ENCODE data around the gene NEUROG1.
"Not testable (repeated sequence)": the region's sequence is repeated elsewhere in the genome, so short reads cannot be mapped to it uniquely, and the experiment has no call there.

Gene NEUROG1

DNA sequence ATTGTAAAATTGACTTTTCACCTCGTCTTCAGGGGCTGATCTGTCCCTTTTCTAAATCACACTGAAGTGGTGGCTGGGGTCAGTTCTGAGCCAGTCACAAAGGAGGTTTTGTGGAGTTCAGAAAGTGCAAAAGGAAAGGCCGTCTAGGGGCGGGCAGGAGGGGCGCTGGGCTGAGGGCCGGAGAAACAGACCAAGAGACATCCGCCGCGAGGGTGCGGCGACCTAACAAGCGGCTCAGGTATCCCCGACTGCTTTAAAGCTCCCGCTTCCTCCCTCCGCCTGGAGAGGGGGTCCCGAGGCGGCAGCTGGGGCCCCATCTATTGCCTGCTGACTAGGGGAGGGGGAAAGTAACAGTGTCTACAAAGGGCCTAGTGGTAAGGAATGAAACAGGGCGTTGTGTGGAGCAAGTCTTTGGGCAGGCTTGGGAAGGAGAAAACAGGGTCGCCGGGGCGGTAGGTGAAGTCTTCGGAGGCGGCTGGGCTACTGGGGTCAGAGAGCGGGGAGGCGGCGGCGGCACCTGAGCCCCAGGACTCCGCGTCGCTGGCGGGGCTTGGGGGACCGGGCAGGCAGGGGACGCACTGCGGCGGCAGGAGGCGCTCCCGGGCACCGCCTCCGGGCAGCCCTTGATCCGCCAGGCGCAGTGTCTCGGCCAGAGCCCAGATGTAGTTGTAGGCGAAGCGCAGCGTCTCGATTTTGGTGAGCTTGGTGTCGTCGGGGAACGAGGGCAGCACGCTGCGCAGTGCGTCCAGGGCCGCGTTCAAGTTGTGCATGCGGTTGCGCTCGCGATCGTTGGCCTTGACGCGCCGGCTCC lies 950 bp downstream of the NEUROG1 start:
- no peak for DNase-seq

DNA sequence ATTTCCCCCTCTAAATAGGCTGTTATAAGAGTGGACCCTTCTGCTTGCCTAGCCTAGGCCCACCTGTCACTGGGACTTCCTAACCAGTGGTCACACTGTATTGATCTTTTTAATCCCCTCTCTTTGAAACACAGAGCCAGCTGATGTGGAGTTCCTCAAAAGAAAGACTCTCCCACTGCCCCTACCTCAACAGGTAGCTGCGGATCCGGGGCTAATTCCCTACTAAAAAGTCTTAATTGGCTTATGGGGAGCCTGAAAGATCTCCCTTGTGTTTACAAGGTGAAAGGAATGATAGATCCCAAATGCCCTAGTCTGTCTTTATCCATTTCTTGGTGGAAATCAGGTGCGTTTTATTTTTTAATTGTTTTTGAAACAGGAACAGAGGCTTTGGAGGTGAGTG lies 2.0 kb downstream of the NEUROG1 start:
- no peak for DNase-seq

DNA sequence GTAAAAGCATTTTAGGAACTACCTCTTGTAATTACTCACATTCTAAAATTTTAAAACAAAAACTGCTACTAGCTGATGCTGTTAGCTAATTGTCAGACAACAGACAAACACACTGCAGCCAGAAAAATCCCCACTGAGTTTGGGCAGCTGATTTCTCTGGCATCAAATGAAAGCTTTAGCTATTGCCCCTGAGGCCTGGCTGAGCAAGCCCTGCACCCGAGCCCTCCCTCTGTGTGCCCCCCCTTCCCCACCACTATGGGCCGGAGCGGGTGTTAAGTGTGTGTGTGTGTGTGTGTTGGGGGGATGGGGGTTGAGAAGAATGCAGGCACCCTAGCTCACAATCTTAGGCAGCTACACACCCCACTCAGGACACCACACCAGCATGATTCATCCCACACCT lies 2.4 kb downstream of the NEUROG1 start:
- no peak for DNase-seq

DNA sequence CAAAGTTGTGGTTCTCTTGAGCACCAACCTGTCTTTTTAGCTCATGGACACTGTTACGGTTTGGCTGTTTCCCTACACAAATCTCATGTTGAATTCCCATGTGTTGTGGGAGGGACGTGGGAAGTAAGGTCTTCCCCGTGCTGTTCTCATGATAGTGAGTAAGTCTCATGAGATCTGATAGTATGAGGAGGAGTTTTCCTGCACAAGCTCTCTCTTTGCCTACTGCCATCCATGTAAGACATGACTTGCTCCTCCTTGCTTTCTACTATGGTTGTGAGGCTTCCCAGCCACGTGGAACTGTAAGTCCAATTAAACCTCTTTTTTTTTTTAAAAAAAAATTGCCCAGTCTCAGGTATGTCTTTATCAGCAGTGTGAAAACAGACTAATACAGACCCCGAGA lies 6.2 kb downstream of the NEUROG1 start:
- DNase-seq = not testable (repeated sequence)

DNA sequence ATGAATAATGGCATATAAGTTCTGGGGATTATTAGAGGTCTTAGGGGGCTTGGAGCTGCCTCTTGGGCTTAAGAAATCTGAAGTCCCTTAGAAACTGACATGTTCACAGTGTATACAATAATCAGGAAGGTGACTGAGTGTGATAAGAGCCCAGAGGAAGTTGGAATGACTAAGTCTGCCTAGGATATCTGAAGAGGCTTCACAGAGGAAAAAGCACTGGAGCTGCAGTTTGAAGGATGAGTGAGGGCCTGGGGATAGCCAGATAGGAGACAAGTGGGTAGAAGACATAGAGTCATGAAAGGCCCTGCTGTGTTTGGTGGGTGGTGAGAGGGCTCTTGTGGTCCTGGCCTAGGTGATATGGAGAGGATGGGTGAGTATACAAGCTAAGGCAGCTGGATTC lies 8.8 kb downstream of the NEUROG1 start:
- no peak for DNase-seq

DNA sequence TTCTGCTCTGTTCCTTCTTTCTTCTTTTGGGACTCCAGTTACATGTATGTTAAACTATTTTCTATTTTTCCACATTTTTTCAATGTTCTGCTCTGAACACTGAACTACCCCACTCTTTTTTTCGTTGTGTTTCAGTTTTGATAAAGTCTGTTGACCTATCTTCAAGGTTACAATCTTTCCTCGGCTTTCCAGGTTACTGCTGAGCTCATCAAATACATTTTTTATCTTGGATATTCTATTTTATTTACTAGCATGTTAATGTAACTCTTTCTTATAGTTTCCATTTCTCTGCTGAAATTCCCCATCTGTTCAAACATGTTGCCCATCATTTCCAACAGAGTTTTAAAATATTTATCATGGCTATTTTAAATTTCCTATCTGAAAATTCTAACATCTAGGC lies 13.8 kb downstream of the NEUROG1 start:
- DNase-seq = no peak

DNA sequence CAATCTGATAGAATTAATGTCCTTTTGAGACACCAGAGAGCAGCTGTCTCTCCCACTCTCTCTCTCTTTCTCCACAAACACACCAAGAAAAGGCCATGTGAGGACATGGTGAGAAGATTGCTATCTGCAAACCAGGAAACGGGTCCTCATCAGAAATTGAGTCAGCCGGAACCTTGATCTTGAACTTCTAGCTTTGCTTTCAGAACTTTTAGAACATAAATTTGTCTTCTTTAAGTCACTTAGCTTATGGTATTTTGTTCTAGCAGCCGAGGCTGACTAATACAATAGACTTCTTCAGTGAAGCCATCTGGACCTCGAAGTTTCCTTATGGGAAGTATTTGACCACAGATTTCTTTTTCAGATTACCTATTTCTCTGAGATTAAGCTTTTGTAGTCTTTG lies 18.1 kb downstream of the NEUROG1 start:
- DNase-seq = no peak

DNA sequence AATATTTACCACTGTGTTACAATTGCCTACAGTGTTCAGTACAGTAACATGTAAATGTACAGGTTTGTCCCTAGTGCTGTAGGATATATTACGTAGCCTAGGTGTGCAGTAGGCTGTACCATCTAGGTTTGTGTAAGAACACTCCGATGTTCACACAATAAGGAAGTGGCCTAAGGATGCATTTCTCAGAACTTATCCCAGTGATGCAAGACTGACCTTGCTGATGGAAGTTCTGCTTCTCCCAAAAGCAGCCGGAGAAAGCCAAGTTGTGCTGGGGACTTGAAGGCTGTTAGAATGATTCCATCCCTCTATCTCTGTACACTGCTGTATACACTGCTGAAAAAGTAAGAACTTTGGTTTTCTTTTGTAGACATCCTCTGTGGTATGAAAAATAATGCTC lies 21.6 kb downstream of the NEUROG1 start:
- no peak for DNase-seq

DNA sequence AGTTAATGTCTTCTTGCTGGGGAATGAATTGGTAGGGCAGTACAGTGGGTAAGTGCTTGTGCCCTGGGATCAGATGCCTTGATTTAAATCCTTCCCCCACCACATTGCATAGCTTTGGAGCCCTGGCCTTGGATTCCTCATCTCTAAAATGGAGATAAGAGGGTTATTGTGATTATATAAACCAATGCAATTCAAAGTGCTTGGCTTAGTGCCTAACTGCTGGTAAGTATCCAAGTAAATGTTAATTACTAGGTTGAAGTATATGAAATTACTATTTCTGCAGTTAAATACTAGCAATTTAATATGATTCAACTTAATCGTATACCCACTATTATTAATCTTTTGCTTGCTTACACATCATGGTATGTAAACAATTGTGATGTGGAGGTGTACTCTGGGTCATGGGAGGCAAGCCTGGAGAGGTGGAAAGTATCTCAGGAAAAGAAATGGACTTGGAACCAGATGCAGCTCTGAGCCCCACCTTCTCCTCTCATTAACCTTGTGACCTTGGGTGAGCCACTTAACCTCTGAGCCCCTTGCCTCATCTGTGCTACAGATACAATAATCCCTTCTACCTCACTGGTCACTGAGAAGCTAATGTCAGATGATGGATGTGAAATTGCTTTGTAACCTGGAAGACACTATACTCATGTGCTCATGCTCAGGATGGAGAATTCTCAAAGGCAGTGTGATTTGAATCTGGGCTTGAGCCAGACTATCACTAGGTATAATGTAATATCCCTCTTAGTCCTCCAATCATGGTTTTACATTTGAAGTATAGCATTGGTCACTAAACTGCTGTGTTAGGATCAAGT lies 23.8 kb downstream of the NEUROG1 start:
- DNase-seq = no peak

DNA sequence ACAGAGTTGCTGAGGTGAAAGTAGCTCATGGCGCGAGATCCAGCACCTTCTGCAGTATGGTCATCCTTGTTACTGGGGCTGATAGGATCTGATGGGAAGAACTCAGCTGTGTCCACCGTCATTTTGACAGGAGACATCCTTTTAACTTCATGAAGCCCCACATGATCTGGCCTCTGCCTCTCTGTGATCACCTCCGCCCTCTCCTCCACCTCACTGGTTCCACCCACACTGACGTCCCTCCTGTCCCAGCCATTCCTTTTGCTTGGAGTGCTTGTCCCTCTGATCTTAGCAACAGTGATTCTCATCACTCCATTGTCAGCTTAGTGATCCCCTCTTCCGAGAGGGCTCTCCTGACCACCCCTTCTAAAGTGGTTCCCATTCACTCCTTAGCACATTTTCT lies 25.8 kb downstream of the NEUROG1 start:
- no peak for DNase-seq

DNA sequence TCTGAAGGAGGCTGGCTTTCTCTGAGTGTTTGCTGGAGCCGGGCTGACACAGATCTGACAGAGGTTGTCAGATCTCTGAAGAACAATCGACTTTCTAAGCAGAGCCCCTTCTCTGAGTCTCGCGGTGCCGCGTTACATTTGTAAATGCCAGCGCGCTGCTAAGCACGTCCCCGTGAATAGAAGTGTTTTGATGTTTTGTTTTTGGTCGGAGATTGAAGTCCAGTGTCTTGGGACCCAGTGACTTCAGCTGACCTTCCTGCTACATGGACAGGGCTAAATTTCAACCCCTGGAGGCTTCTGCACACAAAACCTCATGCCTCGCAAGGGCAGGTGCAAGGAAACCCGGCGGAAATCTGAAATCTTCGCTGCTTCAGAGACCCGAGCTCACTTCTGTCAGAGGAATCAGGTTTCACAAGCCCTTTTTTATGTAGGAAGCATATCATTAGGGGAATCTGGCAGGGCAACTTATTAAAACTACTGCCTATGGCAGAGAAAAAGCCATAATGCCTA lies 27.2 kb downstream of the NEUROG1 start:
- DNase-seq = no peak

DNA sequence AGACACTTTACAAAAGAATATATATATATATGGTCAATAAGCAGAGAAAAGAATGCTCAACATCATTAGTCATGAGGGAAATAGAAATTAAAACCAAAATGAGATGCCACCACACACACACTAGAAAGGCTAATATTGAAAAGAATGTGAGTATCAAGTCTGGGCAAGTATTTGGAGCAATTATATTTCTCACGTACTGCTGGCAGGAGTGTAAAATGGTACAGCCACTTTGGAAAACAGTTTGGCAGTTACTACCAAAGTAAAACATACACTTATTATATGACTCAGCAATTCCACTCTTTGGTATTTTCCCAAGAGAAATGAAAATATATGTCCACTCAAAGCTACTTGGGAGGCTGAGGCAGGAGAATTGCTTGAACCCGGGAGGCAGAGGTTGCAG lies 29.8 kb downstream of the NEUROG1 start:
- no peak for DNase-seq

DNA sequence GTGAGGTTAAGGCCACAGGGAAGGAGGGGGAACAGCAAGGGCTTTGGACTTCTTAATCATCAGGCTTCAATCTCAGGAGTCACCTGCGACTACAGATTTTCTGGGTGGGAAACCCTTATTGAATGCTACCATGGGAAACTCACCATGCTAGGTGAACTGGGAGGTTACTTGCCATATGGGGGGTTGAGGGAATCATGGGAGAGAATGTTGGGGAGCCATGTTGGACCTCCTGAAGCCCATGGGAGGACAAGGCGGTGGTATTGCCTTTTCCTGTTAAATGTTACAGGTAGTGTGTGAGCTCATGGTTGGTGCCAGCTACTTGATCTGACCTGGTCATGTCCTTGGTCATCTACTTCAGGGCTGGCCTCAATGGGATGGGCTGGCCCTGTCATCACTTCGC lies 31.4 kb downstream of the NEUROG1 start:
- DNase-seq = no peak

DNA sequence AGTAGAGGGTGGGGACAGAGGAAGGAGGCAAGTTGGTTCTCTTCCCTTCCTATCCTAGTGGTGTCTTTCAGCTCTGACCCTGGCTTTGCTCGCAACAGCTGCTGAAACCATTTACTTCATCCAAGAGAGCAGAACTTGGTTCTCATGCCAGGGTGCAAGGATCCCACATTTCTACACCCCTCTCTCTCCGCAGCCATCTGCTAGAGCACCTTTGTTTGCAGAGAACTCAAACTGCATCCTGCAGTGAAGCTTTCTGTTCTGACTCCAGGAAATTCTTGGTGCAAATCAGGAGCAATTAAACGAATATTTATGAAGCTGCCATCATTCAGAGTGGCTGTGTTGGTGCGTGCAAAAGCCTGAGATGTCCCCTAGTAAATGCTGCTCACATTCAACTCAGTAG lies 31.9 kb downstream of the NEUROG1 start:
- DNase-seq = no peak

DNA sequence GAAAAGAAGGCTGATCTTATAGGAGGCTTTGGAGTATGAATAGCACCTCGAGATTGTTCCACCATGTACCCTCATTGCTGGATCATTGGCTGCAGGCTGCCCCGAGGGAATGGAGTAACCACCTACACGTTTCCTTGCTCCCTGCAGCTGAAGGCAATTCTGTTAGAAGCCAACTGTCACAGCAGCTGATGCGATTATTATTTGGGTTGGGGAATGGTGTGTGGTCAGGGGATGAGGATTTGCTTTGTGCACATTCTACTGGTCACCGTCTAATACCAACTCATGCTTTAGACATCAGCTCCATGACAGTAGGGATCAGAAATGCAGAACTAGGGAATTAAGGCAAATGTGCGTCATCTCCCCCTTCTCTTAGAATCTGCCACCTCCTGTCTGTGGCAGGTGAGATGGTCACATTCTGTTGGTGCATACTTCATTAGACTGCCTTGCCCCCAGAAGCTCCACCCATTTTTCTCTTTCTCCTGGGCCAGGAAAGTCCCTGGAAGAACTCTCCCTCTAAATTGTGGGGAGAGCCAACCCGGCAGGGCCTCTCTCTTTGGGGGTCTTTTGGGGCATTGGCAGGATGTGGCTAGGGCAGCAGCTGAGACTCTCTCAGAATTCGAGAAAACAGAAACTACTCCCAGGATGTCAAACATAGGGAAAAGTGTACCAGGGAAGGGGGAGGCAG lies 32.8 kb downstream of the NEUROG1 start:
- no peak for DNase-seq

DNA sequence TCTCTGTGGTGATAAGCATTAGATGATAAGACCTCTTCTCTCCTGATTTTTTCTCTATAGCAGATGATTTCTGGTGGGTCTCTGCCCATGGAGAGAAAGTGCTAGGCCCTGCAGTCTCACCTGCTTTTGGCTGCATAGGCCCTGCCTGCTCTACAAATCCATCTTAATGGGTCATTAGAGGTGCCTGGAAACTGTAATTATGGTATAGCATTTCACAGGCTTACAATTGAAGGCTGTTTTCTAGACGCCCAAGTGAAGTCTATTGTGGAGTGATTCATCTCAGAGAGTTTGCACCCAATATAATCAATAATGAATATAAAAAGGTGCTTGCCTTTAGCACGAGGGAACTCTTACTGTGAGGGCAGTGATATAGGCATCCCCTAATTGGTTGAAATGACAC lies 33.8 kb downstream of the NEUROG1 start:
- no peak for DNase-seq

DNA sequence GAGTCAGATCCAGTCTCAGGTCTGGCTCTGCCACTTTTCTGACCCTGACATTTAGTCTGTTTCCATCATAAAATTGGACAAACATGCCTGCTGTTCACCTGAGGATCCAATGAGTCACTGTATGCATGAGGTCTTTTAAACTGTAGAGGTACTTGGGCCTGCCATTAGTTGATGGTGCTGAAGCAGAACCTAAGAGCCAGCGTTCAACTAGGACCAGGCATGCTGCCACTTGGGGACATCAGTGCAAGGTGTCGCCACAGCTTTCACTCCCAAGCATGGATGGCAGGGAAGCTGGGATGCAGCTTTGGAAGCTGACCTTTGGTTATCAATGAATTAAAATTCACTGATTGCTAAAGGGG lies 37.1 kb downstream of the NEUROG1 start:
- no peak for DNase-seq

DNA sequence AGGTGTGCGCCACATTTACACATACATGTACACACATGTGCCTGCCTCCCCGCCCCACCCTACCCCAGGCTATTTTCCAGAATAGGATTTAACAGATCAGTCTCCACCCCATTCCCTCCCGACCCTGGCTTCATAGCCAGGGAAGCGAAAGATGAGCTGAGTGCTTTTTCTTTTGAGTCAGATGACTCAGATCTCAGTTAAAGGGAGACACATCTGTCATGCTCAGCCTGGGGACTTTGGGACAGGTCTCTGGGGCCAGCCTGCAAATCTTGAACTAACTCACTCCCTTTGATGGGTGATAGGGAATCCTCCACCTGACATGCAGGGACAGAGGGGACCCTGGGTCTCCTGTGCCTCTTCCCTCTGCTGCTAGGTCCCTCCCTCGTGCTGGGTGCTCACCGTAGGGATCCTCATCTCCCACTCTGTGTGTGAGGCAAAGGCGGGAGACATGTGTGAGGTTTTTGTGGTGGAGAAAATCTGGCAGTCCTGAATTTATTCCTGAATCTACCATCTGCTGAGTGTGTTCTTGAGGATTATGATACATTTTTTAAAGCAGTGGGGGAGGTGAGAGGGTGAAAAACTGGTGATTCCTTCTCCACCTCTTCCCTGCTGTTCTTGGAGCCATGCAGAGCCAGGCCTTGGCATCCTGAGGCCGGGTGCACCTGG lies 37.7 kb downstream of the NEUROG1 start:
- DNase-seq = no peak

DNA sequence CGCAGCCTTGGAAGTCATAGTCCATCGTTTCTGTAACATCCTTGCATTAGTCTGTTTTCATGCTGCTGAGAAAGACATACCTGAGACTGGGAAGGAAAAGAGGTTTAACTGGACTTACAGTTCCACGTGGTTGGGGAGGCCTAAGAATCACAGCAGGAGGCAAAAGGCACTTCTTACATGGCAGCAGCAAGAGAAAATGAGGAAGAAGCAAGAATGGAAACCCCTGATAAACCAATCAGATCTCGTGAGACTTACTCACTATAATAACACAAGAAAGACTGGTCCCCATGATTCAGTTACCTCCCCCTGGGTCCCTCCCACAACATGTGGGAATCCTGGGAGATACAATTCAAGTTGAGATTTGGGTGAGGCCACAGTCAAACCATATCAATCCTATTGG lies 40.2 kb downstream of the NEUROG1 start:
- DNase-seq = not testable (repeated sequence)

DNA sequence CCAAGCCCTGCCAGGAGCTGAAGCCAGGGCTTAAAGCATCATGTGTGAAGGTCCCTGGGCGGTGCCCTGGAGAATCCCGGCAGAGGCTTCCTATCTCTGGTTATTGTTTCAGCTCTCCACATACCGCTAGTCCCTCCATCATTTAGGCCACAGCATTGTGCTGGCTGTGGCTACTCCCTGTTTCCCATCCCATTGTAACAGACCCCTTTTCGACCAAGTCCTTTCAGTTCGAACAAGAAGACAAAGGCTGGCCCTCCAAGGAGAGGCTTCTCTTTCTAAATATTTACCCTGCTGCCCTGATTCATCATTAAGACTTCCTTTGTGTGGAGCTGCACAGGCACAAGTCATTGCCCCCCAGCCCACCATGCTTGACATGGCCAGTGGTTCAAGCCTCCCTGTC lies 41.6 kb downstream of the NEUROG1 start:
- DNase-seq = no peak

DNA sequence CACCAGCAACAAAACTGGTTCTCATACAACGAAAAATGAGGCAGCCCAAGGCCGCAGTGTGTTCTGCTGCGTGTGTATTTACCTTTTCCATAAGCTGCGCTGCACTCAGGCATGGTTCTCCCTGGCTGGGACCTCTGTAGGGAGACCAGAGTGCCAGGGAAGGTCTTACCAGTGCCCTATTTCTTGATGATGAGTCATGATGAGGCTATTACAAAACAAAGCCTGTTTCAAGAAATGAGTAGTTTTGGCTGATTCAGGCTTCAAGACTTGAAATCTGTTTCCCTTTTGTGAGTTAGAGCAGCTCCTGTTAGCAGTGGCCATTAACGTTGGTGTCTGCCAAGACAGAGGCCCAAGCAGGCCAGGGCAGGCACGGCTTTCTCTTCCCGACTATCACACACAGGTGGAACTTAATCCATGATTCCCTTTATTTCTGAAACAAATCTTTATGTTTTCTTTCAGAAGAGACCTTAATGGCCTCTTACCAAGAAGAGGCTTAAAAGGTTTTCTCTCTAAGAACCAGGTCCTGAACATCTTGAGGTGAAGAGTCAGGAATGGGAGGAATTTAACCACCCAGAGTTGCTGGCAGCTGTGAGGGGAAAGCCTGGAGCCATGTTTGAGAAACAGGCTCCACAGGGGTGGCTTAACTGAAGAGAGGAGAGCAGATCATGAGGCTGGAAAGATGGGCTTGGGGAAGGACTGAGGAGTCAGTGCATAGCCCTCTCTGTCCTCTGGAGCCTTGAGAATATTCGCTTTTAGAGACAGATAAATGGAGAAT lies 42.2 kb downstream of the NEUROG1 start:
- DNase-seq = no peak

DNA sequence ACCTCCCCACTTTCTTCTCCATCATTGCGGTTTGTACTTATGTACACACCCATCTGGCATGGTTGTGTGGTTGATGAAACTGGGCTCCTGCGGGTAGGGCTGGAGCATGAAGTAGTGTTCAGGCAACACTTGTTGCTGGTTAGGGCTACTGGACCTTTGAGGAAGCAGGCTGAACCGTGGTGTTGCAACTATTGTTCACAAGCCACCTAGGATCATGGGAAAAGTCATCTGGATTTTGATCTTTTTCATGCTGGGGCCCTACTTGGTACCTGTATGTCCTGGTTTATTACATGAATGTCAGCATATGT lies 43.5 kb downstream of the NEUROG1 start:
- DNase-seq = no peak
